Common myeloid progenitor, CD34-positive (primary cell): ENCODE data around the gene PCDHA7.
"Not testable (repeated sequence)": the region's sequence is repeated elsewhere in the genome, so short reads cannot be mapped to it uniquely, and the experiment has no call there.

ENCODE experiments used
- CTCF ChIA-PET: fragments of 350-600 bp; sonication (Branson Sonifier 250); formaldehyde crosslinking; loops from one replicate; lab custom pipeline; 2021; ENCODE audit warnings: antibody characterized with exemption; lab: Charles Lee
- POLR2A ChIA-PET: fragments of 350-600 bp; sonication (Branson Sonifier 250); formaldehyde crosslinking; loops from one replicate; lab custom pipeline; 2021; ENCODE audit warnings: antibody characterized with exemption; lab: Charles Lee
- DNase-seq, 3 donors: peaks; one replicate each; pipeline versions ENCODE4 v3.0.0 to v3.0.0-alpha.2; 2013
- H3K27ac ChIP-seq, 2 experiments: 1 replicate in 1 of 2; 2 replicates in 1 of 2; pipeline ENCODE4 v1.7.0; 2013; ENCODE audit warnings: inconsistent platforms in 2 of 2, low read length in 2 of 2, mild to moderate bottlenecking in 2 of 2, low read depth in 1 of 2, moderate library complexity in 1 of 2; ENCODE audit not compliant: severe bottlenecking in 2 of 2, insufficient read depth in 1 of 2, poor library complexity in 1 of 2
- H3K27me3 ChIP-seq, 5 experiments: replicated peaks in 2 of 5; 1 replicate in 3 of 5; 2 replicates in 2 of 5; pipeline versions ENCODE4 v1.6.1 to v1.7.0; 2013; ENCODE audit warnings: low read length in 4 of 5, mild to moderate bottlenecking in 2 of 5, moderate library complexity in 2 of 5, inconsistent platforms in 1 of 5; ENCODE audit not compliant: insufficient read depth in 5 of 5, control insufficient read depth in 4 of 5
- H3K36me3 ChIP-seq, 4 experiments: 1 replicate in 2 of 4; 2 replicates in 2 of 4; pipeline versions ENCODE4 v1.6.1 to v1.7.0; 2013; ENCODE audit warnings: low read length in 3 of 4, control low read depth in 1 of 4, mild to moderate bottlenecking in 1 of 4; ENCODE audit not compliant: control insufficient read depth in 4 of 4, insufficient read depth in 4 of 4
- H3K4me1 ChIP-seq, 4 experiments: 1 replicate in 3 of 4; 2 replicates in 1 of 4; pipeline versions ENCODE4 v1.6.1 to v1.7.1; 2013; ENCODE audit warnings: low read length in 3 of 4, mild to moderate bottlenecking in 3 of 4, control low read depth in 1 of 4, inconsistent platforms in 1 of 4, moderate library complexity in 1 of 4; ENCODE audit not compliant: control insufficient read depth in 4 of 4, insufficient read depth in 4 of 4; ENCODE audit errors: control extremely low read depth in 1 of 4
- H3K4me3 ChIP-seq, 7 experiments: 1 replicate in 4 of 7; 2 replicates in 3 of 7; pipeline versions ENCODE4 v1.5.1 to v1.7.0; 2013; ENCODE audit warnings: mild to moderate bottlenecking in 7 of 7, low read length in 6 of 7, moderate library complexity in 6 of 7, inconsistent platforms in 2 of 7, low read depth in 2 of 7, control low read depth in 1 of 7; ENCODE audit not compliant: insufficient read depth in 4 of 7, control insufficient read depth in 1 of 7; ENCODE audit errors: extremely low read depth in 1 of 7
- H3K9me3 ChIP-seq, 5 experiments: 1 replicate in 4 of 5; 2 replicates in 1 of 5; pipeline versions ENCODE4 v1.6.1 to v1.7.1; 2013; ENCODE audit warnings: low read length in 4 of 5, mild to moderate bottlenecking in 2 of 5, inconsistent platforms in 1 of 5, low read depth in 1 of 5, moderate library complexity in 1 of 5; ENCODE audit not compliant: control insufficient read depth in 4 of 5, insufficient read depth in 2 of 5; ENCODE audit errors: control extremely low read depth in 1 of 5
- WGBS: methylation state at CpG from one replicate; pipeline ENCODE4 v1.1.5; 2013; ENCODE audit not compliant: insufficient coverage; 5-methylcytosine and 5-hydroxymethylcytosine counted together

PCDHA7 gene

GRCh38 chr5:140822281-140822629 is 11.8 kb upstream of the PCDHA7 start:
- POLR2A ChIA-PET: no interaction called here
- H3K27ac ChIP-seq: no peak overlapping the region
- H3K27me3 ChIP-seq: peaks cover 0 to 5% (median 2%) of the 10 kb centered on the region in 5 experiments
- CTCF ChIA-PET: no interaction called here
- no peaks in the 10 kb centered on the region for H3K36me3 ChIP-seq
- WGBS: 27% methylated on average over 3 of the region's 6 CpGs
- no peak for DNase-seq
- H3K4me3 ChIP-seq: no peak overlapping the region
- no peaks in the 10 kb centered on the region for H3K4me1 ChIP-seq
- peaks cover 2 to 30% (median 21%) of the 10 kb centered on the region in 5 experiments for H3K9me3 ChIP-seq

GRCh38 chr5:140822969-140823368 is 11.1 kb upstream of the PCDHA7 start:
- peaks cover 5 to 33% (median 21%) of the 10 kb centered on the region in 5 experiments for H3K9me3 ChIP-seq
- H3K4me1 ChIP-seq, DNase-seq, POLR2A ChIA-PET, H3K4me3 ChIP-seq, H3K27ac ChIP-seq, CTCF ChIA-PET, H3K36me3 ChIP-seq: not testable (repeated sequence)
- WGBS: 50% methylated on average over 46 of the region's 48 CpGs
- peaks cover 0 to 10% (median 8%) of the 10 kb centered on the region in 5 experiments for H3K27me3 ChIP-seq

GRCh38 chr5:140823475-140823874 is 10.6 kb upstream of the PCDHA7 start:
- POLR2A ChIA-PET: no interaction called here

GRCh38 chr5:140827704-140828361 is 6.2 kb upstream of the PCDHA7 start, which contains the start of gene PCDHA6:
Gene PCDHA6 (plus strand): TSS chr5:140827960. CDS start chr5:140828092, 132 bp downstream.
- Histone ChIP-seq H3K27ac (no peak within 1 kb of the TSS), H3K27me3 (peaks cover 0 to 23% (median 8%) of the 10 kb centered on the region in 5 experiments), H3K9me3 (peaks cover 8 to 48% (median 28%) of the 10 kb centered on the region in 5 experiments), H3K4me3 (no peak within 1 kb of the TSS), H3K4me1 (no peaks in the 10 kb centered on the region), H3K36me3 (no peaks in the 10 kb centered on the region)
- CTCF ChIA-PET: no interaction called here
- 23% methylated on average over 14 of the region's 27 CpGs for WGBS
- peak in 1 of 3 donors; percentile 4 for DNase-seq
- POLR2A ChIA-PET: no interaction called here

More at GRCh38 chr5:140823475-140823874, 10.6 kb upstream of the PCDHA7 start:
- H3K4me1 ChIP-seq: no peaks in the 10 kb centered on the region
- H3K4me3 ChIP-seq: no peak overlapping the region
- 55% methylated on average over 38 of the region's 38 CpGs for WGBS
- H3K36me3 ChIP-seq: no peaks in the 10 kb centered on the region
- H3K27ac ChIP-seq: no peak overlapping the region
- peaks cover 5 to 36% (median 24%) of the 10 kb centered on the region in 5 experiments for H3K9me3 ChIP-seq
- CTCF ChIA-PET: no interaction called here
- H3K27me3 ChIP-seq: peaks cover 0 to 15% (median 8%) of the 10 kb centered on the region in 5 experiments
- no peak for DNase-seq

- ChIA-PET POLR2A (no interaction called here), CTCF (no interaction called here)
- H3K4me1 ChIP-seq: no peaks in the 10 kb centered on the region
- H3K27ac ChIP-seq: no peak overlapping the region
- no peak for DNase-seq
- H3K27me3 ChIP-seq: peaks cover 0 to 25% (median 8%) of the 10 kb centered on the region in 5 experiments
- H3K4me3 ChIP-seq: no peak overlapping the region
- 17% methylated on average over 6 of the region's 18 CpGs for WGBS
- peaks cover 9 to 44% (median 24%) of the 10 kb centered on the region in 5 experiments for H3K9me3 ChIP-seq
- H3K36me3 ChIP-seq: no peaks in the 10 kb centered on the region
Observed at GRCh38 chr5:140828362-140828737, 5.7 kb upstream of the PCDHA7 start.

GRCh38 chr5:140829511-140830501 is 4.3 kb upstream of the PCDHA7 start:
- H3K4me1 ChIP-seq, DNase-seq, POLR2A ChIA-PET, CTCF ChIA-PET, H3K4me3 ChIP-seq, H3K27ac ChIP-seq, H3K36me3 ChIP-seq: not testable (repeated sequence)
- 44% methylated on average over 92 of the region's 106 CpGs for WGBS
- Histone ChIP-seq H3K27me3 (peaks cover 0 to 32% (median 9%) of the 10 kb centered on the region in 5 experiments), H3K9me3 (peaks cover 9 to 46% (median 20%) of the 10 kb centered on the region in 5 experiments)
